ENCODE results near the gene CAVIN1. TPM values are rescaled to one million over a fixed set of nuclear protein-coding genes. Genes with fewer than 3 reads are reported as not detected.

The CAVIN1 gene
- 810 and 847 TPM in 2 replicates for total RNA-seq

GRCh38 chr17:42422958-42423712, at the start of gene CAVIN1:
TSS of gene CAVIN1 (minus strand) at chr17:42423256. CDS start at chr17:42423097, 159 bp downstream.

DNA sequence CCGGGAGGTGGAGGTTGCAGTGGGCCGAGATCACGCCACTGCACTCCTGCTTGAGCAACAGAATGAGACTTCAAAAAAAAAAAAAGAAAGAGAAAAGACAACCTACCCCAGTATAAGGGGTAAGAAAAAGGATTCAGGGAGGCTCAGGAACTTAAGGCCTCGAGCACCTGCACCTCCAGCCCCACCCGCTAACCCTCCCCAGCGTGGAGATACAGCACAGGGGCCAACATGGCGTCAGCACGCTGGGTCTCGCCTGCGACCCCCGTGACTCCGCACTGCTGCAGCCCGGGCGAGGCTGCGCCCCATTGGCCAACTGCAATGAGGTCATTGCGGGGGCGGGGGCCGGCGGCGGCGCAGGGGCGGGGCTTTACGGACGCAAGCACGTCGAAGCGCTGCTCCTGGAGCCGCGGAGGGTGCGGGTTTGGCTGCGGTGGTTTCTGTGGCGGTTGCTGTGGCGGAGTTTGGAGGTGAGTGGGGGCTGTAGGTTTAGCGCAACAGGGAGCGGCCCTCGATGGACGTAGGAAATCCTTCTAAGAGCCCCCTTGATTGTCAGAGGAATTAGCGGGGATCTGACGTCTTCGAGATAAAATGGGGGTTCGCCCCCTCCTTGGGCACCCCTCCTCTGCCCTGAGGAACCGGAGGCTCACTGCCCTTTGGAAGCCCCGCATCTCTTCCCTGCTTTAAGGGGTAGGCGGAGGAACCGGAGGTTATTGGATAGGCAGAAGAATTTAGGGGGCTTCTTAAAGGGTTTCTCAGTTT, 35.6 kb upstream of the CAVIN1 start, which contains the start of gene ATP6V0A1:
ATP6V0A1 (plus strand) TSS at position 382 of the 759 bp plus-strand sequence. CDS start 2,017 bp downstream, outside the sequence.

GRCh38 chr17:42388381-42389134, 34.5 kb downstream of the CAVIN1 start, which contains the start of gene STAT3:
TSS of gene STAT3 (minus strand) at chr17:42388442. CDS start at chr17:42348516, 39,926 bp downstream.

Other genes starting within 250 kb of the CAVIN1 start
- gene KCNH4, start 242.1 kb downstream of the CAVIN1 start, total RNA-seq: not detected in 2 replicates
- gene HCRT, start 237.8 kb downstream of the CAVIN1 start, total RNA-seq: not detected in 2 replicates
- 15.2 and 34.3 TPM in 2 replicates for gene GHDC, start 228.8 kb downstream of the CAVIN1 start, total RNA-seq
- 19.7 and 23.1 TPM in 2 replicates for gene STAT5B, start 146.9 kb downstream of the CAVIN1 start, total RNA-seq
- gene STAT5A, start 134.8 kb downstream of the CAVIN1 start, total RNA-seq: 8.3 and 14.1 TPM in 2 replicates
- gene STAT3, start 34.8 kb downstream of the CAVIN1 start, total RNA-seq: 62.3 and 75.7 TPM in 2 replicates
- 21.3 and 25.7 TPM in 2 replicates for gene ATP6V0A1, start 35.6 kb upstream of the CAVIN1 start, total RNA-seq
- gene NAGLU, start 113.0 kb upstream of the CAVIN1 start, total RNA-seq: 49.1 and 52.2 TPM in 2 replicates
- 1.4 and 4.6 TPM in 2 replicates for gene HSD17B1, start 129.7 kb upstream of the CAVIN1 start, total RNA-seq
- gene COASY, start 138.9 kb upstream of the CAVIN1 start, total RNA-seq: 36.5 and 57.4 TPM in 2 replicates
- 38.6 and 61.4 TPM in 2 replicates for gene MLX, start 143.8 kb upstream of the CAVIN1 start, total RNA-seq
- 8.0 and 9.2 TPM in 2 replicates for gene PSMC3IP, start 154.5 kb upstream of the CAVIN1 start, total RNA-seq
- gene RETREG3, start 186.1 kb upstream of the CAVIN1 start, total RNA-seq: 46.4 and 89.4 TPM in 2 replicates
- 87.6 and 110 TPM in 2 replicates for gene TUBG1, start 186.4 kb upstream of the CAVIN1 start, total RNA-seq
- gene TUBG2, start 236.0 kb upstream of the CAVIN1 start, total RNA-seq: 10.4 and 13.8 TPM in 2 replicates